Esophagus mucosa (tissue), 1 donor: ENCODE results near the gene ADAMTSL5. TPM values are rescaled to one million over a fixed set of nuclear protein-coding genes. Genes with fewer than 3 reads are reported as not detected.

Experiments used
- ATAC-seq: fragments of 200-7000 bp; cut with Tn5 transposase; one replicate; pipeline ENCODE4 v1.9.1; 2020
- total RNA-seq: library from RNA; stranded (reverse); gene quantifications from one replicate; pipeline ENCODE4 v1.2.4, GENCODE V29; 2023
- donor health status: DM: yes; HTN: yes; CAD: no.

The ADAMTSL5 gene
- total RNA-seq, 1 donor from 2014 or later, result 6.7 TPM

DNA sequence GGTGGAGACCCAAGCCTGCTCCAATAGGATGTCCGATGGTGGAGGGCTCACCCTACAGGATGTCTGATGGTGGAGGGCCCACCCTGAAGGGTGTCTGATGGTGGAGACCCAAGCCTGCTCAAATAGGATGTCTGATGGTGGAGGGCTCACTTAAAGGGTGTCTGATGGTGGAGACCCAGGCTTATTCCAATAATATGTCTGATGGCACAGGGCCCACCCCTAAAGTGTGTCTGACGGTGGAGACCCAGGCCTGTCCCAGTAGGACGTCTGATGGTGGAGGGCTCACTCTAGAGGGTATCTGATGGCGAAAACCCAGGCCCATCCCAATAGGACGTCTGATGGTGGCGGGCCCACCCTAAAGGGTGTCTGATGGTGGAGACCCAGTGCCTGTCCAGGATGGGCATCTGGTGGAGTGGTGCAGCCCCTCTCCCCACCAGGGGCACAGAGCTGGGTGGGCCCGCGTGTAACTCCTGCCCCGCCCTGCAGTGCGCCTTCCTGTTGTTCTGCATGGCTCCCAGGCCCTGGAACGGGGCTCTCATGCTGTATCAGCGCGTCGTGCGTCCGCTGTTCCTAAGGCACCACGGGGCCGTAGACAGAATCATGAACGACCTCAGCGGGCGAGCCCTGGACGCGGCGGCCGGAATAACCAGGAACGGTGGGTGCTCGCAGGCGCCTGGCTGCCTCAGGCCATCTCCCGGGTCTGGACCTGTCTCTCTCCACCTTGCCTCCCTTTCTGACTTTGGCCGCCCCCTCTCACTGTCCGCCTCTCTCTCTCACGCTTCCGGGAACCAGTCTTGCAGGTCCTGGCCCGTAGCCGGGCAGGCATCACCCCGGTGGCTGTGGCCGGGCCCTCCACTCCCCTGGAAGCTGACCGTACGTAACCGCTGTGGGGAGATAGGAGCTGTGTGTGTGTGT is 16.8 kb downstream of the ADAMTSL5 start:
- peak; percentile 46 for ATAC-seq

DNA sequence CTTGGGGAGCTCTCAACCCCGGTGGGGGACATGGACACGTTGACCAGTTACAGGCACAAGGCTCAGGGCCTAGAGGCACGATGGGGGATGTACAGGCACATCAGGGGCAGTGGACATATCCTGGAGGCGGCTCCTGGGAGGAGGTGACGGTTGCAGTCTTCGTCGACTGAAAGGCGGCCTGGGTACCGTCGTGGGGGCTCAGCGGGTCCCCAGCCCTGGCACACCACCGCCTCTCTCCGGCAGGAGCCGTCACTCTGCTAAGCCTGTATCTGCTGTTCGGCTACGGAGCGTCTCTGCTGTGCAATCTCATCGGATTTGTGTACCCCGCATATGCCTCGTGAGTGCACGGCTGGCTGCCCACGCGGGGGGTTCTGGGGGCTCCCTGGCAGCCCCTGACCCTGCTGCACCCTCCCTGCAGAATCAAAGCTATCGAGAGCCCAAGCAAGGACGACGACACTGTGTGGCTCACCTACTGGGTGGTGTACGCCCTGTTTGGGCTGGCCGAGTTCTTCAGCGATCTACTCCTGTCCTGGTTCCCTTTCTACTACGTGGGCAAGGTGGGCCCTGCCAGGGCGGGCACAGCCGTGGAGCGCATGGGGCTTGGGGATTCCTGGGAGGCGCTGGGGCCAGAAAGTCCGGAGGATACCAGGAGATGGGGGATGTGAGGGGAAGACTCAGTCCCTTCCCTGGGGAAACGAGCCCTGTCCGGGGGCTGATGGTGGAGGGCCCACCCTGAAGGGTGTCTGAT is 17.6 kb downstream of the ADAMTSL5 start:
- ATAC-seq, result no peak

DNA sequence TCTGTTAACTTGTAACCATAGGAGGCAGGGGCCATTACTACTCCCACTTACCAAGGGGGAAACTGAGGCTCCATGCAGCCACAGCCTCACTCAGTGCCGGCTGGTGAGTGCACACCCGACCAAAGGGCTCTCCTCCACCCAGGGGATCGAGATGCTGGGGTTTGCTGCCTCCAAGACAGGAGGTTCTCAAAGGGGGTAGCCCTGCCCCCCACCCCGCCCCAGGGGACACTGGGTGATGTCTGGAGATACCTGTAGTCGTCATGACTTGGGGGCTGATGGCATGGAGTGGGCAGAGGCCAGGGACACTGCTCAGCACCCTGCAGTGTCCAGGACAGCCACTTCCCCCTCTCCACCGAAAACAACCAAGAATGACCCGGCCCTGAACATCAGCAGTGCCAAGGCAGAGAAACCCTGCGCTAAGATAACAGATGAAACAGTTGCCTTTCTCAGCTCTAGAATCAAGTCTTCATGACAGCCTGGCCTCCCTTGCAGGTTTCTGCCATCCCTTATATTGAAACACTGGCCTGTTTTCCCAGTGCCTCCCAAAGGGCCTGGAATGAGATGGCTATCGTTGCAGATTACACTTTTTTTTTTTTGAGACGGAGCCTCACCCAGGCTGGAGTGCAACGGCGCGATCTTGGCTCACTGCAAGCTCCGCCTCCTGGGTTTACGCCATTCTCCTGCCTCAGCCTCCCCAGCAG is 18.6 kb downstream of the ADAMTSL5 start:
- ATAC-seq, result no peak

DNA sequence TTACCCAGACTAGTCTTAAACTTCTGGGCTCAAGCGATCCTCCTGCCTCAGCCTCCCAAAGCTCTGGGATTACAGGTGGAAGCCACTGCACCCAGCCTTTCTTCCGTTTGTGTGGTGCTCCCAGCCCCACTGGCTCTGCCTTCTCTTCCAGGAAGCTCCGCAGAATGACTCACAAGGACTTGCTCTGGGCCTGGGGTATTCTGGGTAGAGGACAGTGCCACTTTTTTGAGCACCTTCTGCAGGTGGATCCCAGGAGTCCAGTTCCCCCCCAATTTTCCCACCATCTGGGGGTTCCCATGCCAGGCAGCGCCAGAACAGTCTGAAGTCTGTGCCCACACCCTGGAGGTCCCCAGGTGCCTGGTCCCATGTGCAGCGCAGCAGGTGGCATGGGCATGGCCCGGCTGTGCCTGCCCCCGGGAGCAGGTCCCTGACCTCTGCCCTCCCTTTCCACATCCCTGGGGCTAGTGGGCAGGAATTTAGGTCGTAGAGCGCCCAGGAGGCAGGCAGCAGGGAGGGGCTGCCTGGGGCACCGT is 20.3 kb downstream of the ADAMTSL5 start:
- no peak for ATAC-seq

DNA sequence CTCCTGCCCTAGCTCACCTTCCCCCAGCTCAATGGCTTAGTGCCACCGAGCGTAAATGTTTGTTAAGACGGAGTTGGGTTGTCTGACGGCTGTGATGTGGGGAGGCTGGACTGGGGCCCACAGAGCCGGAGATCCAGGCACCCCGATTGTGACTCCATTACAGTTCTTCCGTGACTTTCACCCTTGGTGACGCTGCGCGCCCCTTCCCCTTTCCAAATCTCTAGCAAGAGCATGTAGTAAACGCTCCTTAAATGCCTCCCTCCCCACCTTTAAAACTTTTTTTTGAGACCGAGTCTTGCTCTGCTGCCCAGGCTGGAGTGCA is 21.0 kb downstream of the ADAMTSL5 start:
- no peak for ATAC-seq

DNA sequence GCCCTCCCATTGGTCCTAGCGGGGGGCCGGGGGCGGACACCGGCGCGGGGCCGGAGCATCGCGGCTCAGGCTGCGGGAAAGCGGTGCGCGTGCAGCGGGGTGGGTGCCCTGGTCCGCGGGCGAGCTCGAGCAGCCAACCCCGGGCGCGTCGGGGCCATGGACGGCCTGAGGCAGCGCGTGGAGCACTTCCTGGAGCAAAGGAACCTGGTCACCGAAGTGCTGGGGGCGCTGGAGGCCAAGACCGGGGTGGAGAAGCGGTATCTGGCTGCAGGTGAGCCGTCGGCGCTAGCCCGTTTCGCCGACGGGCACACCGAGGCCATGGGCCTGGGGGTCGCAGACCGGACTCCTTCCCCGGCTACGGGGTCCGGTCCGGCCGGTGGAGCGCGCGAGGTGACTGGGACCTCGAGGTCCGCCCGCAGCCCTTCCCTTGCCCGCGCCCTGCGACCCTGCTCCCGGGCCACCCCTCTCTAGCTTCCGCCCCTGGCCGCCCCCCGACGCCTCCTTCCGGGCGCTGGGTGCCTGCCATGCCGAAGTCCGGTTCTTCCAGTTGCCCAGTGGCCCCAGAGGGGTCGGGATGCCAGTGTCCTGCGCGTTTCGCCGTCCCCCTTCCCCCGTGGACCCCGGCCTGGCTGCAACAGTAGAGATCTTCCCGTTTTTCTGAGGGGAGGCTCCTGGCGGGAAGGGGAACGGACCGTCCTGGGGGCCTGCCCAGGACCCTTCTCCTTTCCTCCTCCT is 21.5 kb downstream of the ADAMTSL5 start, which contains the start of gene REEP6:
TSS of gene REEP6 (plus strand) at position 68 of the 735 bp plus-strand sequence. CDS start at position 157, 89 bp downstream.
- ATAC-seq, result no peak

DNA sequence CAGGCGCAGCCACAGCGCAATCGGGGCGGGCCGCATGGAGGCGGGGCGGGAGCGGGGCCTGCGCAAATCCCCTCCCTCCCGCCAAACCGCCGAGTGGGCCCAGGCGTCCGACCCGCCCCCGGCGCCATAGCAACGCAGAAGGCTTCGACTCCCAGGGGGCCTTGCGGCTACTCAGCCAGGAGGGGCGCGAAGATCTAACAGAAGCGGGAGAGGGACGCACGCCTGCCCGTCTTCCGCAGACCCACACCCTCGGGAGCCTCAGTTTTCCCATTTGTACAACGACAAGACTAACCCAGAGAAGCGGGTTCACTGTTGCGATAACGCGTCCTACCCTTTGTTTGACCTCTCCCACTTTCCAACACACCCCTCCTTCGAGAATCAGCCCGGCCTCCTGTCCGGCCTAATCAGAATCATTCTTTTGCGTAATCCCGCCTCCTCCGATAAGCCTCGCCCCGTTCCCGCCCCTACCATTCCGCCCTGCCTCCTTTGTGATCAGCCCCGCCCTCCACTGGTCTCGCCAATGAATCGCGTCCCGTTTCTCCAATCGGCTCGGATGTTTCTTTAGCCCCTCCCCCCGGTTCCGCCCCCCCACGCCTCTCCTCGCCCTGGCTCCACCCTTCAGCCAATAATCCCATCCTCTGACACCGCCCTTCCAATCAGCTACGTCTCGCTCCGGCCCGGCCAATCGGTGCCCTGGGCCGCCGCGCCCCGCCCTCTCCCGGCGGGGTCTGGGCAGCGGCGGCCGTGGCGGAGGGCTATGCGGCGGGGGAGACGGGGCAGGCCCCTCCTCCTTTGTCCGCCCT is 22.3 kb downstream of the ADAMTSL5 start, which contains the start of gene PCSK4:
TSS of gene PCSK4 (minus strand) at position 40 of the 803 bp plus-strand sequence. CDS start at position 36, 4 bp downstream.
- ATAC-seq, result peak; percentile 93

DNA sequence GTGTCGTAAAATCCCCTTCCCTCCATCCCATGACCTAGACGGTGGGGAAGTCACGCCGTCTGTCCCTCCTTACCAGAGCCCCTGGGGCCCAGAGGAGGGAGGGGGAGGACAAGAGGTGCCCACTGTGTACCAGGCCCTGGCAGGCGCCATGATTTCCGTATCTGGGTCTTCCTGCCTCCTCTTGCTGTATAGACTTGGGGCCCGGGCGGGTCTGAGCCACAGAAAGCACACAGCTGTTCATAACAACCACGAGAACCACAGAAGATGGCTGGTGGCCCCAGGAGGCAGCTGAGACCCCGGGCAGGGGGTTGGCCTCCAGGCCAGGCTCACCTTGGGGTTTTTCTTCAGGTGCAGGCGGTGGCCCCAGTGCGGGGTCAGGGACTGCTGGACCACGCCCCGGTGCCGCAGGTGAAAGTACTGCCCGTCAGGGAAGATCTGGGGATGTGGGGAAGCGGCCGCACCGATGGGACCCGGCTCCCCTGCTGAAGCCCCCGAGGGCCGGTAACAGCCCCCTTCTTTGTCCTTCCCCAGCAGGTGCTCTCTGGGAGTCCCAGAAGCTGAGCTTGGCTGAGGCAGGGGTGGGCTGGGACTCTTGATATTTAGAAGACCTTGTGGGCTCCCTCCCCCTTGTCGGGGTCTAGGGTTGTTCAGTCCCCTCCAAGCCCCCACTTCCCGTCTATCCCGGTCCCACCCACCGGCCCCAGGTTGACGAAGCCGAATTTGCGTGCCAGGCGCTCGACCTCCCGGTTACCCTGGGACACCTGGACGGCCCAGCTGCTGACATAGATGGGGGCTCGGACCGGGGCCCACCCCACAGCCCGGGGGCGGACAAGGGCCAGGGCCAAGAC is 23.1 kb downstream of the ADAMTSL5 start:
- no peak for ATAC-seq

DNA sequence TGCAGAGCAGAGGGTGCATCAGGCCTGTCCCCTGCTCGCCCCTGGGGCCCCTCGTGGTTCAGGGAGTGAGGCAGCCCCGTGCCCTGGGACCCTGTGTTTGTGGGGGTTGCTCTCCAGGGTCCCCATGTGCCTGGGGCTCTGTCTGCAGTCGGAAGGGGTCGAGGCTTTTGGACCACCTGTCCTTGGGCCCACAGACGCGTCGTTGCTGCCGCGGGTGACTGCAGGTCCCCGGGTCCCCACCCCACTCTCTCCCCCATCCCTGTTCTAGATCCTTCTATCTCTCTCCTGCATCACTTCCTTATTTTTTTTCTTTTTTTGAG is 24.6 kb downstream of the ADAMTSL5 start:
- ATAC-seq, result no peak

DNA sequence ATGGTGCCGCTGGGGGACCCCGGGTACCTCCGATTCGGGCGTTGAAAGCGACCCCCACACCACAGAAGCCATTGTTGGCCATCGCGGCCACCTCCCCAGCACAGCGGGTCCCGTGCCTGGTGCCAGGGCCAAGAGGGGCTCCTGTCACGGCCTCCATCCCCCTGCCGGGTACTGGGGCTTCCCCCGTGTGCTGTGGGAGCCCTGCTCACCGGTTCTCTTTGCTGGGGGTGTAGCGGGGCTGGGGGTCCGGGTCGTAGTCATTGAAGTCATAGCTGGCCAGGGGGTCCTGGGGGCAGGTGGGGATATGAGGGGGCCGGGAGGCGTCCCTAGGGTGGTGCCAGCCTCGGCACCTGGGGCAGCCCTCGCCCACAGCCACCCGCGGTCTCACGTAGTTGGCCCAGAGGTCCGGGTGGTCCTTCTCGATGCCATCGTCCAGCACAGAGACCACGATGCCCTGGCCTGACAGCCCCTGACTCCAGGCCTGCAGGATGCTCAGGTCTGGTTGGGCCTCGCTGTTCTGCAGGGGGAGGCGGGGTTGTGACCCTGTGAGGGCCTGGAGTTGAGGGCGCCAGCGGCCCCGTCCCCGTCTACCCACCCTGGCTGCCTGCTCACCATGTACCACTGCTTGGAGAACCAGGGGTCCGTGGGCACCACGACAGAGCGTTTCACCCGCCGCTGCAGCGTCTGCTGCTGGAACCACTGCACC is 25.1 kb downstream of the ADAMTSL5 start:
- no peak for ATAC-seq

DNA sequence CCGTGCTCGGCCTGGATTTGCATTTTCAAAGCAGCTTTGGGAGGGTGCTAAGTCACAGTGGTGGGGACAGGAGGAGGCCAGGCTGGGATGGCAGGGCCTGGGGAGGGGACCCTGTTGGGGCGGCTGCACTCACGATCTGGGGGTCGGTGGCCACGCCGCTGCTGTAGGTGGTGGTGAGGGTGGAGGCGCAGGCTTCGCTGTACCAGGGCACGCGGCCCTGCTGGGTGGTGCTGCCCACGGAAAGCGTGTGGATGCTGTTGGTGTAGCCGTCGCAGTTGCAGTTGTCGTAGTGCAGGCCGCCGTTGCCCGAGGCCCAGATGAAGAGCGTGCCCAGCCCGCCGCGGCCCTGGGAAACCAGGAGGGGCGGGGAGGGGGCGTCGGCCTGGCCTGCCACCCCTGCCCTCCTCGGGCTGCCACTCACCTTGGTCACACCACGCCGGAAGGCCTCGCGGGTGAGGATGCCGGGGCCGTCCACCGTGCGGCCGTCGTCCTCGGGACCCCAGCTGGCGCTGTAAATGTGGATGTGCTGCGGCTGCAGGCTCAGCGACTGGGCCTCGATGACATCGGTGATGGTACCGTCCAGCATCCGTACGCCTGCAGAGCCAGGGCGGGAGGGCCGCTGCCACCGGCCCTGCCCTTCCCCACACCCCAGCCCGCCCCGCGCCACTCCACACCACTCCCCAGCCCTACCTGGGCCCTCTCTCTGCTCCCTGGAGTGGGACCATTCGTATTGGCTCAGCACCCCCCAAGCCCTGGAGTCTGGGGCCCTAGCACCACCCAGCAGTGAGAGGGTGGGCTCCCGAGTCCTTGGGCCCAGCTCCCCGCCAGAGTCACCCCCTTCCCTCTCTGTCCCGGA is 25.9 kb downstream of the ADAMTSL5 start:
- ATAC-seq, result no peak

DNA sequence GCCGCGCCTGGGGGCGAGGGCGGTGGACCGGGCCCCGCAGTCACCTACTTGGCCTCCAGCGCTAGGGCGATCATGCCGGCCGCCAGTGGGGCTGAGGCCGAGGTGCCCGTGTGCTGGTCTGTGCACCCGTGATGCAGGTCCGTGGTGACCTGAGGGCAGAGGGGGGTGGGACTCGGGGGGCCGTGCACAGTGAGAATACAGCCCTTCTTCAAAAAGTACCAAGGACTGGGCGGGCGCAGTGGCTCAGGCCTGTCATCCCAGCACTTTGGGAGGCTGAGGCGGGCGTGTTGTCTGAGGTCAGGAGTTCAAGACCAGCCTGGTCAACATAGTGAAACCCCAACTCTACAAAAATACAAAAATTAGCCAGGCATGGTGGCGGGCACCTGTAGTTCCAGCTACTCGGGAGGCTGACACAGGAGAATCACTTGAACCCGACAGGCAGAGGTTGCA is 28.8 kb downstream of the ADAMTSL5 start:
- ATAC-seq, result no peak

DNA sequence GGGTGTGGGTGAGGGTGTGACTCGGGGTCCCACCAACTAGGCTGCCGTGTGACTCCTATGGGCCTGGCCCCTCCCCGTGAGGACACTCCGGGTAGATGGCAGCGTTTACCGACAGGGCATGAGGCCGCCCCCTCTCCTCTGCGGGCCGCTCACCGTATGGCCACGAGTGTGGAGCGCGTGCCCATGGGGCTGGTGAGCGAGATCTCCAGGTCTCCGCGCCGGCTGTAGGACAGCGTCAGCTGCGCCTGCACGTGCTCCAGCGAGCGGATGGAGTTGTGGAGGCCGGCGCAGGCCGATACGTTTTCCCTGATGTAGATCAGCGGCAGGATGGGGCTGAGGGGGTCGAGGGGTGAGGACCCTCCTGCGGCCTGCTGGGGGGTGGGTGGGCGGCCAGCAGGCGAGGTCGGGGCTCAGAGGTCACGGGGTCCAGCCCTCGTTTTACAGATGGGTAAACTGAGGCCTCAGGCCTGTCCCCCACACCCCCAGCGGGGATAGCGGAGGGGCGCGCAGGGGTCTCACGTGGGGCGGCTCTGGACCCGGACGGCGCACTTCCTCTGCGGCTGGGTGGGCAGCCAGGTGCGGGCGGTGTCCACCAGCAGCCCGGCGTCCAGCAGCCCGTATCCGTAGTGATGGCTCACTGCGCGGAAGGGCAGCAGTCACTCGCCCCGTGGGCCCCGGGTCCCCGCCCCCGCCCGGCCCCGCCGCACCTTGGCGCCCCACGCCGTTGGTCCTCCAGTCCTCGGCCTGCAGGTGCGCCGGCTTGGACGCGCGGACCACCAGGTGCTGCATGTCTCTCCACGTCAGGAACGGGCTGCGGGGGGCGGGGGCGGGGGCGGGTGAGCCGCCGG is 29.5 kb downstream of the ADAMTSL5 start:
- no peak for ATAC-seq

DNA sequence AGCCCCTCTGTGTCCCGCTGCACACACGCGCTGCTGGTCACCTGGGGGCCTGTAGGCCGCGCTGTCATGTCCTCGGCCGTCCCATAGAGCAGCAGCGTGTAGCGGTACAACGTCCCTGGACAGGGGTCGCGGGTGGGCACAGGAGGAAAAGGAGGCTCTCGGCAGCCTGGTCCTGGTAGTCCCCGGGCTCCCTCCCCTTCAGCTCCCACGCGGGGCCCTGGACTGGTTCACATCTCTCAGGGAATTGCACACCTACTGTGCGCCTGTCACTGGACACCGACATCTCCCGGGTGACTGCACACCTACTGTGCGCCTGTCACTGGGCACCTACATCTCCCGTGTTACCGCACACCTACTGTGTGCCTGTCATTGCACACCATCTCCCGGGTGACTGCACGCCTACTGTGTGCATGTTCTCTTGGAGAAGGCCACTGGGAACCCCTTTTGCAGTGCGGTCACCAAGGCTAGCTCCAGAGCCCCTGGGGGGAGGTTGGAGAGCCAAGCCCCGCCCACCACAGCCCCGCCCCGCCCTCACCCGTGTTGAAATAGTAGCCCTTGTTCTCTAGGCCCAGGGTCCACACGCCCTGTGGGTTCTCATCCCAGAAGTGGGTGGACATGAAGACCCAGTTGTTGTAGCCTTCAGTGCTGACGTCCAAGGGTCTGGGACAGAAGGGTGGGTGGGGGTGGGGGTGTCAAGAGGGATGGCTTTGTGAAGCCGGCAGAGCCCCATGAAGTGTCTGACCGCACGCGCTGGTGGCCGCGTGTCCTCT is 30.3 kb downstream of the ADAMTSL5 start:
- no peak for ATAC-seq

DNA sequence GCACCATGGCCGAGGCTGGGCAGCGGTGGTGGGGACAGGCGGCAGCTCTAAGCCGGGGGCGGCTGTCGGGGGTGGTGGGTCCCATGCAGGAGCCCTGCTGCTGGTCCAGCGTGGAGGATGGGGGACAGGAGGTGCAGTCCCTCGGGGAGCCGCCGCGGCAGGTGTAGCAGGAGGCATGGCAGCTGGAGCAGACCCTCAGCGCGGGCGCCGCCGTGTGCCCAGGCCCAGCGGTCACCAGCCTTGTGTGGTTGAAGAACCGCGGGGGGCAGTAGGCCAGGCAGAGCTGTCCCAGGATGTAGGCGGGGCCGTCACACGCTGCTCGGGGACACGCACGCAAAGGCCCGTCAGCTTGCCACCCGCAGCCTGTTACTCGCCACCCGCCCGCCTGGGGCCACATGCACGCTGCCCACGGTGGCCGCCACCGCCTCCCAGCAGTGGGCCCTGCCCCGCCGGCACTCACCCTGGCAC is 30.9 kb downstream of the ADAMTSL5 start:
- no peak for ATAC-seq

DNA sequence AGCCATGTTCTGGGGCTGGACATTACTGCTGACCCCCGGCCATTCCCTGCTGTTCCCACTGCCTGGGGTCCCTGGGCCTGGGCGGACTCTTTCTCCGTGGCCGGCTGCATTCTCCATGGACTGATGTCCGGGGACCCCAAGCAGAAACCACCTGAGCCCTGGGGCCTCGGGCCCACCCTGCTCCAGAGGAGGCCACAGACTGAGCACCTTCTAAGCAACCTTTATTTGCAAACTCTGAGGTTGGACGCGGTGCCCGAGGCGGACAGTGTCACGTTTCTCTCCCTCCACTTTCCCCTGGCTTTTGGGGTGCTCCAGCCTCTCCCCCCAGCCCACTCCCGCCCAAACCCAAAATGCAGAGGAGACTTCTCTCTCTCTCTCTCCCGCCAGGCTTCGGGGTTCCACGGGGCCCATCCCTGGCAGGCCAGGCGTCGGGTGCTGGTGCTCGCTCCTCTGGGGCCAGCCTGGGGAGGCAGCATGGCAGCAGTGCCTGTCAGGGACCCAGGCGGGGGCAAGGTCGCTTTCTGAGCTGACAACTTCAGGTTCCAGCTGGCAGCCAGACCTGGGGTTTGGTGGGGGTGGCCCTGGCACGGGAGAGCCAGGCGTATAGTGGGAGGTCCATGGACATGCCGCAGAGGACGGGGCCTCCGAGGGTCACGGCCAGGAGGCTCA is 31.5 kb downstream of the ADAMTSL5 start:
- no peak for ATAC-seq
